ENCODE results near the gene DPY30. TPM values are rescaled to one million over a fixed set of nuclear protein-coding genes. Genes with fewer than 3 reads are reported as not detected.

The DPY30 gene
- total RNA-seq, 2 experiments from 2014 or later: 47.9 to 61.4 TPM

DNA sequence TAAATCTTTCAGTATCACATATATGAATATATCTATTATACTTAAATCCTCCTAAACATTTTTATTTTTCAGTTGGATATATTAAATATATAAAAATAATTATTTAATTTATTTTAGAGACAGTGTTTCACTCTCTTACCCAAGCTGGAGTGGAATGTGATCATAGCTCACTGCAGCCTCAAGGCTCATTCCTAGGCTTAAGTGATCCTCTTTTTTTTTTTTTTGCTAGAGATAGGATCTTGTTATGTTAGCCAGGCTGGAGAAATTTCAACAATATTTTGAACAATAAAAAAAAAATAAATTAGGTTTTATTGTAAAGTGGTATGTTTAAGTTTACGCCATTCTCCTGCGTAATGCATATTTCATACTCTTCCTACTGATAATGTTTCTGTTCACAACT, 27.9 kb upstream of the DPY30 start:
- Histone ChIP-seq H2AFZ (ENCODE audit: low read length) (no peak overlapping the region), H3K4me3 (ENCODE audit: low read depth, low read length, poor library complexity, severe bottlenecking) (no peak overlapping the region), H3K27ac (ENCODE audit: low read depth, low read length, poor library complexity, severe bottlenecking) (no peak overlapping the region), H3K4me1 (ENCODE audit: insufficient read depth, low read length, poor library complexity, severe bottlenecking) (peaks cover 28% of the 10 kb centered on the region), H4K20me1 (ENCODE audit: insufficient read depth, low read length) (no peaks in the 10 kb centered on the region), H3K79me2 (ENCODE audit: insufficient read depth, low read depth, low read length) (peaks cover 54% of the 10 kb centered on the region), H3K9me3 (ENCODE audit: low read length) (no peaks in the 10 kb centered on the region), H3K36me3 (ENCODE audit: insufficient read depth, low read length) (peaks cover 6% of the 10 kb centered on the region), H3K9me2 (ENCODE audit: insufficient read depth, low read length) (no peaks in the 10 kb centered on the region), H3K4me2 (ENCODE audit: low read length) (no peak overlapping the region)
- no peak for DNase-seq (ENCODE audit: low spot score)
- CTCF ChIA-PET (ENCODE audit: unreplicated experiment): no interaction called here
- intact Hi-C loops (cut with micrococcal nuclease; ENCODE audit: unreplicated experiment): no loop called here
- POLR2A ChIA-PET: interaction anchor here (0.6 to 2.4 kb wide), 4 partner anchors 17 to 1828 kb away, joined by 4 to 14 read pairs (median 5); partner anchors contain the start of gene DPY30
- TF ChIP-seq, protein P1, sequence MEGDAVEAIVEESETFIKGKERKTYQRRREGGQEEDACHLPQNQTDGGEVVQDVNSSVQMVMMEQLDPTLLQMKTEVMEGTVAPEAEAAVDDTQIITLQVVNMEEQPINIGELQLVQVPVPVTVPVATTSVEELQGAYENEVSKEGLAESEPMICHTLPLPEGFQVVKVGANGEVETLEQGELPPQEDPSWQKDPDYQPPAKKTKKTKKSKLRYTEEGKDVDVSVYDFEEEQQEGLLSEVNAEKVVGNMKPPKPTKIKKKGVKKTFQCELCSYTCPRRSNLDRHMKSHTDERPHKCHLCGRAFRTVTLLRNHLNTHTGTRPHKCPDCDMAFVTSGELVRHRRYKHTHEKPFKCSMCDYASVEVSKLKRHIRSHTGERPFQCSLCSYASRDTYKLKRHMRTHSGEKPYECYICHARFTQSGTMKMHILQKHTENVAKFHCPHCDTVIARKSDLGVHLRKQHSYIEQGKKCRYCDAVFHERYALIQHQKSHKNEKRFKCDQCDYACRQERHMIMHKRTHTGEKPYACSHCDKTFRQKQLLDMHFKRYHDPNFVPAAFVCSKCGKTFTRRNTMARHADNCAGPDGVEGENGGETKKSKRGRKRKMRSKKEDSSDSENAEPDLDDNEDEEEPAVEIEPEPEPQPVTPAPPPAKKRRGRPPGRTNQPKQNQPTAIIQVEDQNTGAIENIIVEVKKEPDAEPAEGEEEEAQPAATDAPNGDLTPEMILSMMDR (conservative IDR thresholded peaks at IDR 0.05; ENCODE audit: low read length): no peak
- no peak for TF ChIP-seq EZH2phosphoT487 (IDR thresholded peaks at IDR 0.05; ENCODE audit: borderline replicate concordance, low read depth, low read length)
- no TSS peak for BruUV-seq (replicated peaks)

DNA sequence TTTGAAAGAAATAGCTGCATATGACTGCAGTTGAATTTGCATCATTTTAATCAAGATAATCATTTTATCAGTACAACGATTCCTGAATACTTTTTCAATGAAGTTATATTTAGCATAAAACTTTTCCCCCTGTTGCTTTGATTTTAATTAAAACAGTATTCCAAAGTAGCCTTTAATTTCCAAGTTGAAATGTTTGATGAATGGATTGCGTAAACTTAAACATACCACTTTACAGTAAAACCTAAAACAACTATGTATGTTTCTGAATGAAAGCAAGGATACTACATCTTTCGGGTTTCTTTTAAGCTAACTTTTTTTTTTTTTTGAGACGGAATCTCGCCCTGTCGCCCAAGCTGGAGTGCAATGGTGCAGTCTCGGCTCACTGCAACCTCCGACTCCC, 25.1 kb upstream of the DPY30 start:
- Histone ChIP-seq H3K4me2 (ENCODE audit: low read length) (peak overlapping the region; percentile 99), H3K4me1 (ENCODE audit: insufficient read depth, low read length, poor library complexity, severe bottlenecking) (peaks cover 33% of the 10 kb centered on the region), H3K36me3 (ENCODE audit: insufficient read depth, low read length) (no peaks in the 10 kb centered on the region), H3K27ac (ENCODE audit: low read depth, low read length, poor library complexity, severe bottlenecking) (peak overlapping the region; percentile 89), H3K4me3 (ENCODE audit: low read depth, low read length, poor library complexity, severe bottlenecking) (peak overlapping the region; percentile 85), H4K20me1 (ENCODE audit: insufficient read depth, low read length) (no peaks in the 10 kb centered on the region), H3K9me2 (ENCODE audit: insufficient read depth, low read length) (no peaks in the 10 kb centered on the region), H2AFZ (ENCODE audit: low read length) (peak overlapping the region; percentile 60; the same call in 1 of the 2 replicates), H3K79me2 (ENCODE audit: insufficient read depth, low read depth, low read length) (peaks cover 38% of the 10 kb centered on the region), H3K9me3 (ENCODE audit: low read length) (no peaks in the 10 kb centered on the region)
- no peak for DNase-seq (ENCODE audit: low spot score)
- intact Hi-C loops (cut with micrococcal nuclease; ENCODE audit: unreplicated experiment): loop anchor here (1.0 to 5.0 kb wide), 3 partner anchors 14 to 1533 kb away; partner anchors contain the start of genes FAM98A and SLC30A6
- TF ChIP-seq, protein P1 (conservative IDR thresholded peaks at IDR 0.05; ENCODE audit: low read length): no peak
- no peak for TF ChIP-seq EZH2phosphoT487 (IDR thresholded peaks at IDR 0.05; ENCODE audit: borderline replicate concordance, low read depth, low read length)
- ChIA-PET POLR2A (interaction anchor here (0.6 to 3.9 kb wide), 7 partner anchors 10 to 118 kb away, joined by 3 to 52 read pairs (median 7); partner anchors contain the start of genes DPY30 and SLC30A6), CTCF (ENCODE audit: unreplicated experiment) (interaction anchor here (0.6 kb wide), 1 partner anchor 75 kb away, joined by 3 read pairs; no protein-coding TSS in a partner anchor)
- no TSS peak for BruUV-seq (replicated peaks)

DNA sequence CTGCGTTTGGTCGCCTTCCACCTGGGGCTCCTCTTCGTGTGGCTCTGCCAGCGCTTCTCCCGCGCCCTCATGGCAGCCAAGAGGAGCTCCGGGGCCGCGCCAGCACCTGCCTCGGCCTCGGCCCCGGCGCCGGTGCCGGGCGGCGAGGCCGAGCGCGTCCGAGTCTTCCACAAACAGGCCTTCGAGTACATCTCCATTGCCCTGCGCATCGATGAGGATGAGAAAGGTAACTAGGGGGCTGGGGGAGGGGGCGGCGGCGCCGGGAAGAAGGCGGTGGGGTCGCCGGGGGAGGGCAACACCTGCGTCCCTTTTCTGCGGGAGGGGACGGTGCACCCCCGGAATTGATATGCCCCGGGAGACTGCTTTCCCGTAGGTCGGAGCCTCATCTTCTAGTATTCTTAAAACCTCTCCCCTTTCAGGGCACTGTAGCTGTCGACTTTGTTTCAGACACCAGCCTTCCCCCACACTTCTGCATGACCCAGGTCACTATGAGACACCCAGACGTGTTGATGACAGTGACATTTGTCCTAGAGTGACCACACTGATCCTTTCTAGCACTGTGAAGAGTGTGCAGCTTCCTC, 24.5 kb upstream of the DPY30 start:
- BruUV-seq (replicated peaks): no TSS peak
- peak overlapping the region; percentile 89 for H3K27ac ChIP-seq (ENCODE audit: low read depth, low read length, poor library complexity, severe bottlenecking)
- TF ChIP-seq, protein P1 (conservative IDR thresholded peaks at IDR 0.05; ENCODE audit: low read length): no peak
- no peak for TF ChIP-seq EZH2phosphoT487 (IDR thresholded peaks at IDR 0.05; ENCODE audit: borderline replicate concordance, low read depth, low read length)
- H2AFZ ChIP-seq (ENCODE audit: low read length): peak overlapping the region; percentile 60
- CTCF ChIA-PET (ENCODE audit: unreplicated experiment): interaction anchor here (0.6 to 0.7 kb wide), 3 partner anchors 25 to 996 kb away, joined by 3 read pairs; partner anchors contain the start of gene DPY30
- H3K79me2 ChIP-seq (ENCODE audit: insufficient read depth, low read depth, low read length): peaks cover 32% of the 10 kb centered on the region
- H3K9me2 ChIP-seq (ENCODE audit: insufficient read depth, low read length): no peaks in the 10 kb centered on the region
- no peaks in the 10 kb centered on the region for H4K20me1 ChIP-seq (ENCODE audit: insufficient read depth, low read length)
- DNase-seq (ENCODE audit: low spot score): peak; percentile 43
- H3K36me3 ChIP-seq (ENCODE audit: insufficient read depth, low read length): no peaks in the 10 kb centered on the region
- intact Hi-C loops (cut with micrococcal nuclease; ENCODE audit: unreplicated experiment): loop anchor here (1.0 to 5.0 kb wide), 3 partner anchors 15 to 1533 kb away; partner anchors contain the start of genes FAM98A and SLC30A6
- no peaks in the 10 kb centered on the region for H3K9me3 ChIP-seq (ENCODE audit: low read length)
- peak overlapping the region; percentile 99 for H3K4me2 ChIP-seq (ENCODE audit: low read length)
- POLR2A ChIA-PET: interaction anchor here (0.7 to 3.9 kb wide), 12 partner anchors 9 to 1798 kb away, joined by 3 to 52 read pairs (median 6); partner anchors contain the start of genes DPY30 and SLC30A6
- H3K4me3 ChIP-seq (ENCODE audit: low read depth, low read length, poor library complexity, severe bottlenecking): peak overlapping the region; percentile 85
- H3K4me1 ChIP-seq (ENCODE audit: insufficient read depth, low read length, poor library complexity, severe bottlenecking): peaks cover 33% of the 10 kb centered on the region

All from OCI-LY7 (cell line).